HG02884 (cell line): Measurements from ENCODE around the gene STK32B.

Source experiments
- ATAC-seq: cut with Tn5 transposase; IDR thresholded peaks from one replicate; pipeline ENCODE4 v1.9.1; 2021; ENCODE audit warnings: mild to moderate bottlenecking, moderate library complexity; ENCODE audit not compliant: unreplicated experiment

Gene STK32B

GRCh38 chr4:5120067-5120466 is 68.8 kb downstream of the STK32B start:
- ATAC-seq, result no peak

- ATAC-seq, result no peak
Measured at GRCh38 chr4:5120468-5120867, 69.2 kb downstream of the STK32B start.

GRCh38 chr4:5122114-5122513 is 70.8 kb downstream of the STK32B start:
- no peak for ATAC-seq

GRCh38 chr4:5124876-5125275 is 73.6 kb downstream of the STK32B start:
- ATAC-seq, result no peak

GRCh38 chr4:5125321-5125720 is 74.0 kb downstream of the STK32B start:
- no peak for ATAC-seq

- no peak for ATAC-seq
Measured at GRCh38 chr4:5126231-5126630, 75.0 kb downstream of the STK32B start.

- no peak for ATAC-seq
Measured at GRCh38 chr4:5126857-5127256, 75.6 kb downstream of the STK32B start.

GRCh38 chr4:5127556-5127955 is 76.3 kb downstream of the STK32B start:
- no peak for ATAC-seq

- ATAC-seq, result no peak
Measured at GRCh38 chr4:5128569-5128968, 77.3 kb downstream of the STK32B start.

GRCh38 chr4:5133201-5133600 is 81.9 kb downstream of the STK32B start:
- ATAC-seq, result no peak

GRCh38 chr4:5133933-5134594 is 82.8 kb downstream of the STK32B start:
- ATAC-seq, result no peak

- no peak for ATAC-seq
Measured at GRCh38 chr4:5134620-5135019, 83.3 kb downstream of the STK32B start.

- ATAC-seq, result no peak
Measured at GRCh38 chr4:5137226-5137625, 85.9 kb downstream of the STK32B start.

- ATAC-seq, result no peak
Measured at GRCh38 chr4:5137927-5138326, 86.6 kb downstream of the STK32B start.

GRCh38 chr4:5138389-5138788 is 87.1 kb downstream of the STK32B start:
- no peak for ATAC-seq

GRCh38 chr4:5139141-5139540 is 87.9 kb downstream of the STK32B start:
- ATAC-seq, result no peak

- ATAC-seq, result no peak
Measured at GRCh38 chr4:5141802-5142201, 90.5 kb downstream of the STK32B start.

- ATAC-seq, result no peak
Measured at GRCh38 chr4:5142726-5143125, 91.4 kb downstream of the STK32B start.

- ATAC-seq, result no peak
Measured at GRCh38 chr4:5143306-5143861, 92.1 kb downstream of the STK32B start.

- no peak for ATAC-seq
Measured at GRCh38 chr4:5143940-5144339, 92.7 kb downstream of the STK32B start.

GRCh38 chr4:5144384-5144783 is 93.1 kb downstream of the STK32B start:
- no peak for ATAC-seq

GRCh38 chr4:5146248-5146647 is 95.0 kb downstream of the STK32B start:
- ATAC-seq, result no peak

- no peak for ATAC-seq
Measured at GRCh38 chr4:5152521-5152920, 101.2 kb downstream of the STK32B start.
